ENCODE results near the gene SLC5A6. TPM values are rescaled to one million over a fixed set of nuclear protein-coding genes. Genes with fewer than 3 reads are reported as not detected.

SLC5A6 gene
- total RNA-seq (100 to 1,000 TPM; 109 to 110 TPM), polyA plus RNA-seq (21.0 TPM)

GRCh38 chr2:27211943-27212625 is at the start of gene SLC5A6, which contains the start of gene ATRAID:
Gene SLC5A6, minus strand, starts transcription at chr2:27212268. Its CDS starts 4,618 bp downstream, at chr2:27207650.
Gene ATRAID, plus strand, starts transcription at chr2:27212041. Its CDS starts 328 bp downstream, at chr2:27212369.
- POLR2A ChIA-PET, result interaction anchor here (0.6 to 2.0 kb wide), 5 partner anchors 53 to 161 kb away, joined by 3 to 8 read pairs (median 5); partner anchors contain the start of genes AGBL5, OST4 and PREB

GRCh38 chr2:27261241-27261925 is 49.3 kb upstream of the SLC5A6 start:
- CTCF ChIA-PET, result no interaction called here
- Mint-ChIP-seq H3K36me3 (peaks cover 0 to 2% (median 0%) of the 10 kb centered on the region in 3 donors), H3K27me3 (peaks cover 56 to 69% of the 10 kb centered on the region in 2 donors), H3K27ac (peak overlapping the region in 2 of 8 donors; percentile 11 to 29), H3K9me3 (peaks cover 0 to 2% (median 0%) of the 10 kb centered on the region in 5 donors), H3K4me3 (peak overlapping the region; percentile 37 to 88 (median 73)), H3K4me1 (peaks cover 25 to 36% (median 31%) of the 10 kb centered on the region in 3 donors)
- no peak overlapping the region for H3K4me3 ChIP-seq (ENCODE audit: low read length)
- H3K4me1 ChIP-seq (ENCODE audit: insufficient read depth, low read length), result peaks cover 19% of the 10 kb centered on the region
- DNase-seq, result no peak
- H3K27ac ChIP-seq (ENCODE audit: low read depth, low read length), result no peak overlapping the region
- H3K9me3 ChIP-seq (ENCODE audit: low read length), result no peaks in the 10 kb centered on the region
- H3K36me3 ChIP-seq (ENCODE audit: insufficient read depth, low read length), result no peaks in the 10 kb centered on the region
- H3K27me3 ChIP-seq (ENCODE audit: insufficient read depth, low read length, poor library complexity, severe bottlenecking), result peaks cover 44% of the 10 kb centered on the region
- POLR2A ChIA-PET, result no interaction called here

More at GRCh38 chr2:27211943-27212625, at the start of gene SLC5A6, which contains the start of gene ATRAID:
- Histone ChIP-seq H3K9me3 (ENCODE audit: low read length) (no peaks in the 10 kb centered on the region), H3K36me3 (ENCODE audit: insufficient read depth, low read length) (peaks cover 21% of the 10 kb centered on the region), H3K4me3 (ENCODE audit: low read length) (peak within 1 kb of the TSS; percentile 96), H3K27ac (ENCODE audit: low read depth, low read length) (peak within 1 kb of the TSS; percentile 99), H3K27me3 (ENCODE audit: insufficient read depth, low read length, poor library complexity, severe bottlenecking) (no peaks in the 10 kb centered on the region), H3K4me1 (ENCODE audit: insufficient read depth, low read length) (peaks cover 21% of the 10 kb centered on the region)
- Mint-ChIP-seq H3K27me3 (peaks cover 0 to 2% of the 10 kb centered on the region in 2 donors), H3K4me1 (peaks cover 38 to 46% (median 43%) of the 10 kb centered on the region in 3 donors), H3K36me3 (peaks cover 2 to 63% (median 3%) of the 10 kb centered on the region in 3 donors), H3K9me3 (no peaks in the 10 kb centered on the region), H3K4me3 (peak within 1 kb of the TSS; percentile 92 to 100 (median 99)), H3K27ac (peak within 1 kb of the TSS; percentile 98 to 100 (median 100))
- DNase-seq, result peak; percentile 82 to 91 (median 89)
- CTCF ChIA-PET, result no interaction called here

GRCh38 chr2:27258051-27258450 is 46.0 kb upstream of the SLC5A6 start:
- POLR2A ChIA-PET, result no interaction called here
- Mint-ChIP-seq H3K4me3 (no peak overlapping the region), H3K9me3 (no peaks in the 10 kb centered on the region), H3K27me3 (peaks cover 48 to 74% of the 10 kb centered on the region in 2 donors), H3K36me3 (no peaks in the 10 kb centered on the region), H3K27ac (no peak overlapping the region), H3K4me1 (peaks cover 10 to 14% (median 13%) of the 10 kb centered on the region in 3 donors)
- no peak overlapping the region for H3K4me3 ChIP-seq (ENCODE audit: low read length)
- peaks cover 31% of the 10 kb centered on the region for H3K27me3 ChIP-seq (ENCODE audit: insufficient read depth, low read length, poor library complexity, severe bottlenecking)
- no peak for DNase-seq
- no peaks in the 10 kb centered on the region for H3K9me3 ChIP-seq (ENCODE audit: low read length)
- CTCF ChIA-PET, result no interaction called here
- H3K36me3 ChIP-seq (ENCODE audit: insufficient read depth, low read length), result no peaks in the 10 kb centered on the region
- H3K4me1 ChIP-seq (ENCODE audit: insufficient read depth, low read length), result peaks cover 5% of the 10 kb centered on the region
- H3K27ac ChIP-seq (ENCODE audit: low read depth, low read length), result no peak overlapping the region

- Mint-ChIP-seq H3K27ac (no peak overlapping the region), H3K27me3 (peaks cover 48 to 78% of the 10 kb centered on the region in 2 donors), H3K9me3 (no peaks in the 10 kb centered on the region), H3K36me3 (no peaks in the 10 kb centered on the region), H3K4me3 (no peak overlapping the region), H3K4me1 (peaks cover 10 to 13% (median 12%) of the 10 kb centered on the region in 3 donors)
- Histone ChIP-seq H3K4me1 (ENCODE audit: insufficient read depth, low read length) (peaks cover 5% of the 10 kb centered on the region), H3K9me3 (ENCODE audit: low read length) (no peaks in the 10 kb centered on the region), H3K27ac (ENCODE audit: low read depth, low read length) (no peak overlapping the region), H3K4me3 (ENCODE audit: low read length) (no peak overlapping the region), H3K27me3 (ENCODE audit: insufficient read depth, low read length, poor library complexity, severe bottlenecking) (peaks cover 31% of the 10 kb centered on the region), H3K36me3 (ENCODE audit: insufficient read depth, low read length) (no peaks in the 10 kb centered on the region)
- POLR2A ChIA-PET, result no interaction called here
- CTCF ChIA-PET, result interaction anchor here (1.3 kb wide), 1 partner anchor 22 kb away, joined by 5 read pairs; no protein-coding TSS in a partner anchor
- no peak for DNase-seq
Observed at GRCh38 chr2:27256855-27257454, 44.9 kb upstream of the SLC5A6 start.

GRCh38 chr2:27255660-27256059 is 43.6 kb upstream of the SLC5A6 start:
- Histone ChIP-seq H3K4me1 (ENCODE audit: insufficient read depth, low read length) (no peaks in the 10 kb centered on the region), H3K27me3 (ENCODE audit: insufficient read depth, low read length, poor library complexity, severe bottlenecking) (peaks cover 26% of the 10 kb centered on the region), H3K27ac (ENCODE audit: low read depth, low read length) (no peak overlapping the region), H3K4me3 (ENCODE audit: low read length) (no peak overlapping the region), H3K36me3 (ENCODE audit: insufficient read depth, low read length) (no peaks in the 10 kb centered on the region), H3K9me3 (ENCODE audit: low read length) (no peaks in the 10 kb centered on the region)
- ChIA-PET POLR2A (no interaction called here), CTCF (no interaction called here)
- Mint-ChIP-seq H3K27me3 (peaks cover 42 to 73% of the 10 kb centered on the region in 2 donors), H3K4me1 (peaks cover 0 to under 1% (median 0%) of the 10 kb centered on the region in 3 donors), H3K4me3 (no peak overlapping the region), H3K27ac (no peak overlapping the region), H3K36me3 (no peaks in the 10 kb centered on the region), H3K9me3 (no peaks in the 10 kb centered on the region)
- no peak for DNase-seq

- ChIA-PET CTCF (no interaction called here), POLR2A (no interaction called here)
- no peaks in the 10 kb centered on the region for H3K36me3 Mint-ChIP-seq
- no peak overlapping the region for H3K4me3 ChIP-seq (ENCODE audit: low read length)
- H3K9me3 Mint-ChIP-seq, result no peaks in the 10 kb centered on the region
- H3K27ac Mint-ChIP-seq, result no peak overlapping the region
- no peak for DNase-seq
- peaks cover 39 to 68% of the 10 kb centered on the region in 2 donors for H3K27me3 Mint-ChIP-seq
- no peaks in the 10 kb centered on the region for H3K4me1 ChIP-seq (ENCODE audit: insufficient read depth, low read length)
- no peak overlapping the region for H3K27ac ChIP-seq (ENCODE audit: low read depth, low read length)
- no peak overlapping the region for H3K4me3 Mint-ChIP-seq
- peaks cover 21% of the 10 kb centered on the region for H3K27me3 ChIP-seq (ENCODE audit: insufficient read depth, low read length, poor library complexity, severe bottlenecking)
- no peaks in the 10 kb centered on the region for H3K4me1 Mint-ChIP-seq
- no peaks in the 10 kb centered on the region for H3K36me3 ChIP-seq (ENCODE audit: insufficient read depth, low read length)
- no peaks in the 10 kb centered on the region for H3K9me3 ChIP-seq (ENCODE audit: low read length)
Observed at GRCh38 chr2:27255187-27255586, 43.1 kb upstream of the SLC5A6 start.

GRCh38 chr2:27251766-27252165 is 39.7 kb upstream of the SLC5A6 start:
- no peak overlapping the region for H3K4me3 Mint-ChIP-seq
- peak overlapping the region in 1 of 8 donors; percentile 55 for H3K27ac Mint-ChIP-seq
- H3K4me1 Mint-ChIP-seq, result no peaks in the 10 kb centered on the region
- DNase-seq, result no peak
- H3K27me3 Mint-ChIP-seq, result peaks cover 15 to 39% of the 10 kb centered on the region in 2 donors
- peaks cover 7% of the 10 kb centered on the region for H3K27me3 ChIP-seq (ENCODE audit: insufficient read depth, low read length, poor library complexity, severe bottlenecking)
- no peaks in the 10 kb centered on the region for H3K36me3 Mint-ChIP-seq
- H3K9me3 Mint-ChIP-seq, result no peaks in the 10 kb centered on the region
- H3K27ac ChIP-seq (ENCODE audit: low read depth, low read length), result no peak overlapping the region
- ChIA-PET CTCF (interaction anchor here (1.2 kb wide), 1 partner anchor 28 kb away, joined by 4 read pairs; no protein-coding TSS in a partner anchor), POLR2A (interaction anchor here (1.3 kb wide), 1 partner anchor 21 kb away, joined by 3 read pairs; no protein-coding TSS in a partner anchor)
- no peaks in the 10 kb centered on the region for H3K4me1 ChIP-seq (ENCODE audit: insufficient read depth, low read length)
- H3K36me3 ChIP-seq (ENCODE audit: insufficient read depth, low read length), result no peaks in the 10 kb centered on the region
- no peaks in the 10 kb centered on the region for H3K9me3 ChIP-seq (ENCODE audit: low read length)
- no peak overlapping the region for H3K4me3 ChIP-seq (ENCODE audit: low read length)
